GM13977 (cell line): Measurements from ENCODE around the gene PRKACA.
"Not testable (repeated sequence)": the region's sequence is repeated elsewhere in the genome, so short reads cannot be mapped to it uniquely, and the experiment has no call there.

Experiments
- DNase-seq: peaks from one replicate; pipeline ENCODE4 v3.0.0; 2012; ENCODE audit warnings: low spot score
- CTCF ChIP-seq: IDR thresholded peaks from 2 replicates; pipeline ENCODE4 v1.5.1; 2012; ENCODE audit warnings: mild to moderate bottlenecking, control low read depth; ENCODE audit not compliant: insufficient read depth; ENCODE audit errors: extremely low read depth, missing control alignments
- in situ Hi-C: fragments of 300-500 bp; cut with MboI; formaldehyde crosslinking; loops from one replicate; pipeline ENCODE4 v1.12.0; 2022; ENCODE audit warnings: low sequenced_read_pairs, low pct_unique_long_range_greater_than_20kb, mixed read lengths, inconsistent platforms; ENCODE audit not compliant: unreplicated experiment

PRKACA gene

GRCh38 chr19:14147797-14148605 lies 30.4 kb upstream of the PRKACA start:
- DNase-seq, result peak; percentile 76
- peak; percentile 67 for TF ChIP-seq CTCF
- in situ Hi-C loops, result no loop called here

DNA sequence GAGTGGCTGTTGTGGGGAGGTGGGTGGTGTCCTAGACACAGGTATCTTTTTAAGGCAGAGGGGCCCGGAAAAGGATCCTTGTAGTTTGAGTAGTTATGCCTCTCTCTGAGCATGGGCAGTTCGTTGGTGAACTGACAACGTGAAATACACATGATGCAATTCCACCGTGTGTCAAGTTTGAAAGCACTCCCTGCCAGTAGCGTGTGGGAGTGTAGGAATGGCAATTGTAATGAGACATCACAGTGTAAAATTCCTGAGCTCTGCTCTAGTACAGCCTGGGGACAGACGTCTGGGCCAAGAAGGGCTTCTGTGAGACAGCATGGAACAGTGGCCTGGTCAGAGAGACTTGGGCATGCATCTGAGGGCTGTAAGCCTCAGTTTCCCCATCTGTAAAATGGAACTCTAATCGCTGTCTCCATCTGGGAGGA lies 29.2 kb upstream of the PRKACA start:
- TF ChIP-seq CTCF, result no peak
- in situ Hi-C loops, result no loop called here
- DNase-seq, result no peak

- in situ Hi-C loops, DNase-seq: not testable (repeated sequence)
These were observed 28.6 kb upstream of the PRKACA start for GRCh38 chr19:14146169-14146568.

GRCh38 chr19:14145381-14145780 lies 27.8 kb upstream of the PRKACA start:
- TF ChIP-seq CTCF, result no peak
- in situ Hi-C loops, result no loop called here
- DNase-seq, result no peak

DNA sequence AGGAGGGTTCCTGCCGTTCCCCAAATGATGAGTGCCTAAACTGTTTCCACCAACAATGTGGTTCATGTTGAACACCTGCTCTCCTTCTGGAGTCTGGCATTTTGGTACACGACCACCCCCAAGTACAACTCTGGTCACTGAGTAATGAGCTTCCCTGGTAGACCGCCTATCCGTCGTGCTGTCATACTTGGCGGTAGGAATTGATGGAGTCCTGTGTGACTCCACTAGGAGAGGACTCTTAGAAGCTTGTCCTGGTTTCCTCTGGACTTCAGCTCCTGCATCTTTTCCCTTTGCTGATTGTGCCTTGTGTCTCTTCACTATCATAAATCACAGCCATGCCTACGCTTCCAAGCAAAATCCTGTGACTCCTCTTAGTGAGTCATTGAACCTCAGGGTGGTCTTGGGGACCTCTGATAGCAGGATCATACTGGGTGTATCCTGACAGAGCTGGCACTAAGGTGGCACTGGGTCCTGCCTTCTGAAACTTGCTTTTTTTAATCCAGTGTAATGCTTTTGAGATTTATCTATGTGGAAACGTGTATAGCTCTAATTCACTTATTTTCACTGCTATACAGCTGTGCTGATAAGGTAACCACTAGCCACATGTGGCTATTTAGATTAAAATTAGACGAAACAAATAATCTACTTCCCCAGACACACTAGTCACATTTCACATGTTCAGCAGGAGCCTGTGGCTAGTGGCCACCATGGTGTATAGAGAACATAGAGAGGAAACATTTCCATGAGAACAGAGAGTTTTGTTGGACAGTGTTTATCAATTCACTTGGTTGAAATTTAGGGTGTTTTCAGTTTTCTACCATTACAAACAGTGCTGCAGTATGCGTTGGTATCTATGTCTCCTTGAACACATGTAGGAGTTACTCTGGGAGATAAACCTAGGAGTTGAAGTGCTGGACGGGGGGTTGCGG lies 25.0 kb upstream of the PRKACA start:
- in situ Hi-C loops, result no loop called here
- TF ChIP-seq CTCF, result no peak
- no peak for DNase-seq

DNA sequence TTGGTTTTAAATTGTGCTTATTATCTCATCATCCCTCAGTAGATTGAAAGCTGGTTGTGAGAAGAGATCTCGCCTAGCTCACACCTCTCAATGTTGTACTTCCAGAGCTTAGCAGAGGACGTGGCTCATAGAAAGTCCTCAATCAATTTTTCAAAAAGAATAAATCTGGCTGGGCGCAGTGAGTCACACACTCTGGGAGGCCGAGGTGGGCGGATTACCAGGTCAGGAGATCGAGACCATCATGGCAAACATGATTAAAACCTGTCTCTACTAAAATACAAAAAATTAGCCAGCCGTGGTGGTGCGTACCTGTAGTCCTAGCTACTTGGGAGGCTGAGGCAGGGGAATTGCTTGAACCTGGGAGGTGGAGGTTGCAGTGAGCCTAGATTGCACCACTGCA lies 23.5 kb upstream of the PRKACA start:
- in situ Hi-C loops, result no loop called here
- no peak for TF ChIP-seq CTCF
- DNase-seq, result no peak

GRCh38 chr19:14139944-14140343 lies 22.4 kb upstream of the PRKACA start:
- DNase-seq, result no peak
- TF ChIP-seq CTCF, result no peak
- in situ Hi-C loops, result no loop called here
